OCI-LY3 (cell line): ENCODE results near the gene CALML6.

Experiments used
- CTCF ChIP-seq: fragments of 200-600, 300-600 bp; sonication (generic); IDR thresholded peaks from 2 replicates; pipeline ENCODE4 v1.5.1; 2014; ENCODE audit warnings: antibody characterized with exemption, low read length, low read depth
- EZH2phosphoT487 ChIP-seq: fragments of 200-600 bp; shearing (Covaris generic); IDR thresholded peaks from 2 replicates; pipeline ENCODE4 v1.6.1; 2018; ENCODE audit warnings: antibody characterized with exemption, mixed run types, low read depth

GRCh38 chr1:1958071-1958541, 43.0 kb downstream of the CALML6 start:
- TF ChIP-seq CTCF: no peak
- TF ChIP-seq EZH2phosphoT487: no peak
